Panc1 (cell line): ENCODE data around the gene MPV17L. TPM values are rescaled to one million over a fixed set of nuclear protein-coding genes. Genes with fewer than 3 reads are reported as not detected.

ENCODE experiments used
- ATAC-seq: fragments of 200-7000 bp; cut with Tn5 transposase; 2 replicates; pipeline ENCODE4 v1.9.1; 2020; ENCODE audit warnings: mild to moderate bottlenecking, moderate library complexity
- BruUV-seq: library from RNA; stranded (reverse); fragments of 400-500 nt; replicated peaks from 2 replicates; lab custom pipeline; 2021; lab: Mats Ljungman, UMichigan
- CTCF ChIA-PET: fragments of 300-600 bp; sonication (Branson Sonifier 250); formaldehyde crosslinking; loops from one replicate; lab custom pipeline; 2022; ENCODE audit warnings: antibody characterized with exemption; lab: Charles Lee
- POLR2A ChIA-PET: fragments of 300-600 bp; sonication (Branson Sonifier 250); formaldehyde crosslinking; loops from one replicate; lab custom pipeline; 2022; ENCODE audit warnings: antibody characterized with exemption; lab: Charles Lee
- DNase-seq: peaks from one replicate; pipeline ENCODE4 v3.0.0-alpha.2; 2010; ENCODE audit warnings: low read depth, low spot score
- H3K27ac ChIP-seq: 2 replicates; pipeline ENCODE4 v1.5.1; 2011; ENCODE audit warnings: mild to moderate bottlenecking, low read length, inconsistent platforms
- H3K27me3 ChIP-seq: fragments of 200-500 bp; sonication (Bioruptor generic); 2 replicates; pipeline ENCODE4 v1.6.0; 2014; ENCODE audit warnings: low read length, inconsistent platforms; ENCODE audit not compliant: control insufficient read depth, insufficient read depth
- H3K36me3 ChIP-seq: fragments of 200-500 bp; sonication (Bioruptor generic); 2 replicates; pipeline ENCODE4 v1.5.1; 2014; ENCODE audit warnings: inconsistent platforms, mild to moderate bottlenecking, low read length, moderate library complexity; ENCODE audit not compliant: control insufficient read depth, insufficient read depth
- H3K4me1 ChIP-seq: 2 replicates; pipeline ENCODE4 v1.5.1; 2011; ENCODE audit warnings: inconsistent platforms, mild to moderate bottlenecking, low read length, moderate library complexity; ENCODE audit not compliant: control insufficient read depth, insufficient read depth
- H3K4me3 ChIP-seq, 2 experiments: 2 replicates each; pipeline ENCODE4 v1.5.1; 2011 to 2012; ENCODE audit warnings: low read depth in 2 of 2, low read length in 2 of 2, mild to moderate bottlenecking in 2 of 2, inconsistent platforms in 1 of 2, moderate library complexity in 1 of 2
- H3K9me3 ChIP-seq: fragments of 200-500 bp; sonication (Bioruptor generic); 2 replicates; pipeline ENCODE4 v1.5.1; 2014; ENCODE audit warnings: low read depth, mild to moderate bottlenecking, inconsistent platforms, low read length, moderate library complexity; ENCODE audit not compliant: control insufficient read depth, insufficient read depth
- CTCF ChIP-seq: fragments of 450-650 bp; IDR thresholded peaks from 2 replicates; pipeline ENCODE4 v1.5.1; 2017; ENCODE audit warnings: mild to moderate bottlenecking
- POLR2AphosphoS5 ChIP-seq: IDR thresholded peaks from 2 replicates; pipeline ENCODE4 v1.6.1; 2012; ENCODE audit warnings: mild to moderate bottlenecking, low read depth, low read length, moderate library complexity
- SIN3A ChIP-seq: IDR thresholded peaks from 2 replicates; pipeline ENCODE4 v1.6.1; 2012; ENCODE audit warnings: low read depth, mild to moderate bottlenecking, low read length, moderate library complexity, borderline replicate concordance; ENCODE audit not compliant: insufficient read depth
- TCF7L2 ChIP-seq: IDR thresholded peaks from 2 replicates; pipeline ENCODE4 v1.6.1; 2011; ENCODE audit warnings: mild to moderate bottlenecking, low read depth, low read length, inconsistent platforms
- in situ Hi-C: cut with HindIII; loops from 2 replicates; pipeline ENCODE4 v1.10.0; 2016; ENCODE audit warnings: low sequenced_read_pairs, low pct_unique_long_range_greater_than_20kb
- intact Hi-C: fragments of 100-400 bp; cut with micrococcal nuclease; formaldehyde crosslinking; loops from one replicate; pipeline ENCODE4 v1.10.0; 2022; ENCODE audit not compliant: unreplicated experiment
- total RNA-seq: library from RNA; stranded (reverse); gene quantifications from one replicate; pipeline ENCODE4 v1.2.1, GENCODE V29; 2021; ENCODE audit not compliant: unreplicated experiment
- TF ChIP-seq, protein P1 (sequence below), 2 experiments: IDR thresholded peaks; 2 replicates each; pipeline ENCODE4 v1.6.1; 2011 to 2012; ENCODE audit warnings: low read depth in 2 of 2, control low read depth in 1 of 2, low read length in 1 of 2, mild to moderate bottlenecking in 1 of 2, moderate library complexity in 1 of 2; ENCODE audit not compliant: insufficient read depth in 1 of 2

MPV17L gene
- total RNA-seq, 1 experiment from 2014 or later: 10.4 TPM

GRCh38 chr16:15450624-15451023 lies 55.1 kb downstream of the MPV17L start:
- TF ChIP-seq CTCF (no peak), TCF7L2 (no peak), POLR2AphosphoS5 (no peak), SIN3A (no peak)
- TF ChIP-seq, protein P1, sequence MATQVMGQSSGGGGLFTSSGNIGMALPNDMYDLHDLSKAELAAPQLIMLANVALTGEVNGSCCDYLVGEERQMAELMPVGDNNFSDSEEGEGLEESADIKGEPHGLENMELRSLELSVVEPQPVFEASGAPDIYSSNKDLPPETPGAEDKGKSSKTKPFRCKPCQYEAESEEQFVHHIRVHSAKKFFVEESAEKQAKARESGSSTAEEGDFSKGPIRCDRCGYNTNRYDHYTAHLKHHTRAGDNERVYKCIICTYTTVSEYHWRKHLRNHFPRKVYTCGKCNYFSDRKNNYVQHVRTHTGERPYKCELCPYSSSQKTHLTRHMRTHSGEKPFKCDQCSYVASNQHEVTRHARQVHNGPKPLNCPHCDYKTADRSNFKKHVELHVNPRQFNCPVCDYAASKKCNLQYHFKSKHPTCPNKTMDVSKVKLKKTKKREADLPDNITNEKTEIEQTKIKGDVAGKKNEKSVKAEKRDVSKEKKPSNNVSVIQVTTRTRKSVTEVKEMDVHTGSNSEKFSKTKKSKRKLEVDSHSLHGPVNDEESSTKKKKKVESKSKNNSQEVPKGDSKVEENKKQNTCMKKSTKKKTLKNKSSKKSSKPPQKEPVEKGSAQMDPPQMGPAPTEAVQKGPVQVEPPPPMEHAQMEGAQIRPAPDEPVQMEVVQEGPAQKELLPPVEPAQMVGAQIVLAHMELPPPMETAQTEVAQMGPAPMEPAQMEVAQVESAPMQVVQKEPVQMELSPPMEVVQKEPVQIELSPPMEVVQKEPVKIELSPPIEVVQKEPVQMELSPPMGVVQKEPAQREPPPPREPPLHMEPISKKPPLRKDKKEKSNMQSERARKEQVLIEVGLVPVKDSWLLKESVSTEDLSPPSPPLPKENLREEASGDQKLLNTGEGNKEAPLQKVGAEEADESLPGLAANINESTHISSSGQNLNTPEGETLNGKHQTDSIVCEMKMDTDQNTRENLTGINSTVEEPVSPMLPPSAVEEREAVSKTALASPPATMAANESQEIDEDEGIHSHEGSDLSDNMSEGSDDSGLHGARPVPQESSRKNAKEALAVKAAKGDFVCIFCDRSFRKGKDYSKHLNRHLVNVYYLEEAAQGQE (IDR thresholded peaks at IDR 0.05; ENCODE audit: insufficient read depth in 1 of 2, low read depth in 2 of 2, low read length in 1 of 2): no peak
- in situ Hi-C loops (no loop called here), intact Hi-C loops (no loop called here)
- ChIA-PET CTCF (no interaction called here), POLR2A (interaction anchor here (0.6 kb wide), 1 partner anchor 193 kb away, joined by 4 read pairs; no protein-coding TSS in a partner anchor)
- Histone ChIP-seq H3K27ac (no peak overlapping the region), H3K9me3 (peaks cover 1% of the 10 kb centered on the region; the same call in 1 of the 2 replicates), H3K4me1 (no peaks in the 10 kb centered on the region), H3K4me3 (no peak overlapping the region), H3K36me3 (no peaks in the 10 kb centered on the region), H3K27me3 (no peaks in the 10 kb centered on the region)
- ATAC-seq (no peak), DNase-seq (no peak)
- BruUV-seq: no TSS peak

- intact Hi-C loops: no loop called here
These were observed 55.7 kb downstream of the MPV17L start for GRCh38 chr16:15451098-15451731.

More at GRCh38 chr16:15451098-15451731, 55.7 kb downstream of the MPV17L start:
- no peak for ATAC-seq
- Histone ChIP-seq H3K4me1 (no peaks in the 10 kb centered on the region), H3K9me3 (no peaks in the 10 kb centered on the region), H3K27me3 (no peaks in the 10 kb centered on the region), H3K36me3 (no peaks in the 10 kb centered on the region), H3K4me3 (no peak overlapping the region), H3K27ac (no peak overlapping the region)
- CTCF ChIA-PET: interaction anchor here (0.6 kb wide), 1 partner anchor 9 kb away, joined by 3 read pairs; no protein-coding TSS in a partner anchor
- POLR2A ChIA-PET: interaction anchor here (0.6 kb wide), 1 partner anchor 9 kb away, joined by 6 read pairs; no protein-coding TSS in a partner anchor
- BruUV-seq: no TSS peak
- in situ Hi-C loops: no loop called here
- no peak for DNase-seq
- TF ChIP-seq, protein P1 (IDR thresholded peaks at IDR 0.05; ENCODE audit: insufficient read depth in 1 of 2, low read depth in 2 of 2, low read length in 1 of 2): no peak
- TF ChIP-seq POLR2AphosphoS5 (no peak), CTCF (no peak), SIN3A (no peak), TCF7L2 (no peak)
